GM23338 (cell line): Measurements from ENCODE around the gene CHST11. TPM values are rescaled to one million over a fixed set of nuclear protein-coding genes. Genes with fewer than 3 reads are reported as not detected.

ENCODE experiments used
- ATAC-seq: fragments of 200-7000 bp; cut with Tn5 transposase; 3 replicates; pipeline ENCODE4 v1.9.1; 2020
- DNase-seq: peaks from one replicate; pipeline ENCODE4 v3.0.0-alpha.2; 2015; ENCODE audit warnings: low spot score
- H2AFZ ChIP-seq: fragments of 200-600 bp; sonication (generic); 2 replicates; pipeline ENCODE4 v1.8.0; 2016; ENCODE audit warnings: antibody characterized with exemption, mild to moderate bottlenecking, moderate library complexity
- H3F3A ChIP-seq: fragments of 200-600 bp; sonication (generic); replicated peaks from 2 replicates; pipeline ENCODE4 v1.8.0; 2017; ENCODE audit warnings: antibody characterized with exemption, mixed run types, low read depth
- H3K27ac ChIP-seq: fragments of 200-600 bp; sonication (generic); 2 replicates; pipeline ENCODE4 v1.6.1; 2016; ENCODE audit warnings: low read depth
- H3K27me3 ChIP-seq: fragments of 200-600 bp; sonication (generic); 2 replicates; pipeline ENCODE4 v1.8.0; 2016; ENCODE audit warnings: mild to moderate bottlenecking, mixed run types, moderate library complexity; ENCODE audit not compliant: insufficient read depth
- H3K36me3 ChIP-seq: fragments of 200-600 bp; sonication (generic); 2 replicates; pipeline ENCODE4 v1.8.0; 2016; ENCODE audit warnings: mild to moderate bottlenecking; ENCODE audit not compliant: insufficient read depth
- H3K4me1 ChIP-seq: fragments of 200-600 bp; sonication (generic); 2 replicates; pipeline ENCODE4 v1.8.0; 2016; ENCODE audit warnings: mild to moderate bottlenecking, moderate library complexity; ENCODE audit not compliant: insufficient read depth
- H3K4me2 ChIP-seq: fragments of 200-600 bp; sonication (generic); 2 replicates; pipeline ENCODE4 v1.7.1; 2017; ENCODE audit warnings: mixed run types
- H3K4me3 ChIP-seq: fragments of 200-600 bp; sonication (generic); 2 replicates; pipeline ENCODE4 v1.6.1; 2016; ENCODE audit warnings: mixed run types
- H3K79me2 ChIP-seq: fragments of 200-600 bp; sonication (generic); replicated peaks from 2 replicates; pipeline ENCODE4 v1.8.0; 2017; ENCODE audit warnings: mild to moderate bottlenecking; ENCODE audit not compliant: insufficient read depth
- H3K9me2 ChIP-seq: fragments of 200-600 bp; sonication (generic); 2 replicates; pipeline ENCODE4 v1.8.0; 2017; ENCODE audit not compliant: insufficient read depth
- H4K20me1 ChIP-seq: fragments of 200-600 bp; sonication (generic); replicated peaks from 2 replicates; pipeline ENCODE4 v1.8.0; 2017; ENCODE audit warnings: mild to moderate bottlenecking; ENCODE audit not compliant: insufficient read depth
- H3K27ac Mint-ChIP-seq: 2 replicates; pipeline ENCODE4 v1.8.0; 2020; ENCODE audit warnings: inconsistent platforms, mild to moderate bottlenecking, moderate library complexity, mixed read lengths
- H3K27me3 Mint-ChIP-seq: 3 replicates; pipeline ENCODE4 v1.8.0; 2022; ENCODE audit warnings: low read depth, mild to moderate bottlenecking, moderate library complexity, mixed read lengths, inconsistent platforms; ENCODE audit not compliant: insufficient read depth, poor library complexity
- H3K36me3 Mint-ChIP-seq: 3 replicates; pipeline ENCODE4 v1.8.0; 2021; ENCODE audit warnings: low read depth, mild to moderate bottlenecking, inconsistent platforms, moderate library complexity, mixed read lengths
- H3K4me1 Mint-ChIP-seq: 3 replicates; pipeline ENCODE4 v1.8.0; 2020; ENCODE audit warnings: mild to moderate bottlenecking, inconsistent platforms, mixed read lengths
- H3K4me3 Mint-ChIP-seq: 3 replicates; pipeline ENCODE4 v1.8.0; 2021; ENCODE audit warnings: moderate library complexity, mild to moderate bottlenecking, inconsistent platforms, mixed read lengths
- H3K9me3 Mint-ChIP-seq: 3 replicates; pipeline ENCODE4 v1.8.0; 2020; ENCODE audit warnings: moderate library complexity, mild to moderate bottlenecking, inconsistent platforms, mixed read lengths
- CREB1 ChIP-seq: fragments of 250-450 bp; sonication (Bioruptor Pico); IDR thresholded peaks from 2 replicates; pipeline ENCODE4 v1.5.0; 2020; ENCODE audit warnings: low read depth, mild to moderate bottlenecking, moderate library complexity
- ETS1 ChIP-seq: IDR thresholded peaks from 2 replicates; pipeline ENCODE4 v1.6.1; 2016; ENCODE audit warnings: antibody characterized with exemption
- EZH2 ChIP-seq: fragments of 200-600 bp; sonication (generic); IDR thresholded peaks from one replicate; pipeline ENCODE4 v1.8.0; 2017; ENCODE audit warnings: antibody characterized with exemption, mild to moderate bottlenecking, low read depth; ENCODE audit not compliant: unreplicated experiment
- JUNB ChIP-seq: IDR thresholded peaks from one replicate; pipeline ENCODE4 v1.6.1; 2016; ENCODE audit warnings: antibody characterized with exemption; ENCODE audit not compliant: unreplicated experiment
- NANOG ChIP-seq: IDR thresholded peaks from 2 replicates; pipeline ENCODE4 v1.6.1; 2016; ENCODE audit warnings: antibody characterized with exemption, borderline replicate concordance
- ZNF331 ChIP-seq: fragments of 250-450 bp; sonication (Bioruptor Pico); IDR thresholded peaks from 2 replicates; pipeline ENCODE4 v1.5.0; 2020; ENCODE audit warnings: low read depth, mild to moderate bottlenecking, moderate library complexity
- ZNF462 ChIP-seq: fragments of 250-450 bp; sonication (Bioruptor Pico); IDR thresholded peaks from 2 replicates; pipeline ENCODE4 v1.5.0; 2020; ENCODE audit warnings: mild to moderate bottlenecking, moderate library complexity
- polyA plus RNA-seq: library from polyadenylated mRNA; unstranded; fragments of >200 nt; fragmentation: Nextera tagmentation; extraction: Ambion mirVana; gene quantifications from 2 replicates; pipeline ENCODE4 v1.2.1, GENCODE V29; 2016
- total RNA-seq: library from RNA; depleted of rRNA; stranded (reverse); fragments of >200 nt; shearing (Covaris generic); gene quantifications from 2 replicates; pipeline ENCODE4 v1.2.3, GENCODE V29; 2014

The CHST11 gene
- total and polyA plus RNA-seq, 2 experiments from 2014 or later, result 7.7 to 25.7 TPM

- no peak for TF ChIP-seq ZNF462 (CRISPR knock-in tag)
- TF ChIP-seq CREB1 (CRISPR knock-in tag), result no peak
Observed at GRCh38 chr12:104452087-104452486, 4.7 kb upstream of the CHST11 start (continued).

DNA sequence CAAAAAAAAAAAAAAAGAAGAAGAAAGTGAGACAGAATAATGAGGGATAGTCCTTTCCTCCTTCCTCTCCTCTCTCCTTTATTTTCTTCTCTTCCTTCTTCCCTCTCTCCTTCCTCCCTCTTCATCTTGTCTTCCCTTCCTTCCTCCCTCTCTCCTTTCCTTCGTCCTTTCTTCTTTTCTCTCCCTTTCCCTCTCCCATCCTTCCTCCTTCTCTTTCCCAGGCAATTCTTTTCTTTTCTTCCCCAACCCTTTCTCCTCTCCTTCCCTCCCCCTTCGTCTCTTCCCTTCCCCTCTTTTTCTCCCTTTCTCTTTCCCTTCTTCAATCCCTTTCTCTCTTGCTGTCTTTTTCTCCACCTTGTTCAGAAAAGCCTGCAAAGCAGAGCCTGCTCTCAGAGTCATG, 3.6 kb upstream of the CHST11 start:
- ATAC-seq (no peak), DNase-seq (no peak)
- peaks cover 21% of the 10 kb centered on the region for H3K27me3 ChIP-seq
- H3K9me2 ChIP-seq, result no peaks in the 10 kb centered on the region
- no peaks in the 10 kb centered on the region; the same call in 2 of the 3 replicates for H3K36me3 Mint-ChIP-seq
- no peaks in the 10 kb centered on the region; the same call in 2 of the 3 replicates for H3K9me3 Mint-ChIP-seq
- no peak for TF ChIP-seq NANOG
- no peak for TF ChIP-seq ZNF331 (CRISPR knock-in tag)
- TF ChIP-seq EZH2, result no peak
- TF ChIP-seq ETS1, result no peak
- no peak for TF ChIP-seq JUNB
- no peak for TF ChIP-seq ZNF462 (CRISPR knock-in tag)
- no peak overlapping the region for H3K4me2 ChIP-seq
- no peak overlapping the region for H3K27ac ChIP-seq
- peaks cover 2% of the 10 kb centered on the region; the same call in 1 of the 2 replicates for H3K79me2 ChIP-seq
- H2AFZ ChIP-seq, result no peak overlapping the region
- peaks cover 21% of the 10 kb centered on the region for H3K4me1 Mint-ChIP-seq
- no peak overlapping the region for H3K4me3 Mint-ChIP-seq
- H3K27ac Mint-ChIP-seq, result no peak overlapping the region
- H3K4me1 ChIP-seq, result peaks cover 11% of the 10 kb centered on the region
- H3K27me3 Mint-ChIP-seq, result peaks cover 23% of the 10 kb centered on the region
- H3K4me3 ChIP-seq, result no peak overlapping the region
- 0 out of 2 replicates have a peak, but pooled peaks cover 9% of the 10 kb centered on the region for H3F3A ChIP-seq
- H3K36me3 ChIP-seq, result no peaks in the 10 kb centered on the region
- H4K20me1 ChIP-seq, result no peaks in the 10 kb centered on the region
